ACHN (cell line): ENCODE measurements around the gene CCDC85C.

Experiments used
- DNase-seq: peaks from one replicate; pipeline ENCODE4 v3.0.0-alpha.2; 2015
- in situ Hi-C: cut with HindIII; loops from 2 replicates; pipeline ENCODE4 v1.10.0; 2017; ENCODE audit warnings: low sequenced_read_pairs, low pct_ligation_motif_present, low pct_unique_long_range_greater_than_20kb

The CCDC85C gene

DNA sequence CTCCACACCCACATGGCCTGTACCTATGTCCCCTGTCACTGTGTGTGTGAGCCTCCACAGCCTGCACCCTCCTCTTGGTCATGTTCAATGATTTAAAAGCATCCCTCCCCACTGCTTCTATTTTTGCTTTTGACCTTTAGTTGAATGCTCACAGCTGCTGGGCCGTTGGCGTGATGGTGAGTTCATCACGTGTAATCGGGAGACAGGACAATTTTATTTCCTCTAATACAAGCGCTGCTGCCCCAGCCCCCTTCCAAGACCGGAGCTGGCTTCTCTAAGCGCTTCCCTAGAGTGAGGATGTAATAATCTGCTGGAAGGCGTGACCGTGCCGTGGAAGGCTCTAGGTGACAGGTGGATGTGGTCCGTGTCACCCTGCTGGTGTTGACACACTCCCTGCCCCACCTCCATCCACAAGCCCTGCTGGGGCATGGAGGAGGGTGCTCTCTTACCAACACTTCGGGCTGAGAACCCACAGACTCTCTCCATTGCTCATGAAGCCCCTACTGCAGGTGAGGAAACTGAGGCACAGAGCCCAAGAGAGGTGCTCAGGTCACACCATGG is 25.4 kb downstream of the CCDC85C start:
- no peak for DNase-seq
- in situ Hi-C loops = no loop called here

DNA sequence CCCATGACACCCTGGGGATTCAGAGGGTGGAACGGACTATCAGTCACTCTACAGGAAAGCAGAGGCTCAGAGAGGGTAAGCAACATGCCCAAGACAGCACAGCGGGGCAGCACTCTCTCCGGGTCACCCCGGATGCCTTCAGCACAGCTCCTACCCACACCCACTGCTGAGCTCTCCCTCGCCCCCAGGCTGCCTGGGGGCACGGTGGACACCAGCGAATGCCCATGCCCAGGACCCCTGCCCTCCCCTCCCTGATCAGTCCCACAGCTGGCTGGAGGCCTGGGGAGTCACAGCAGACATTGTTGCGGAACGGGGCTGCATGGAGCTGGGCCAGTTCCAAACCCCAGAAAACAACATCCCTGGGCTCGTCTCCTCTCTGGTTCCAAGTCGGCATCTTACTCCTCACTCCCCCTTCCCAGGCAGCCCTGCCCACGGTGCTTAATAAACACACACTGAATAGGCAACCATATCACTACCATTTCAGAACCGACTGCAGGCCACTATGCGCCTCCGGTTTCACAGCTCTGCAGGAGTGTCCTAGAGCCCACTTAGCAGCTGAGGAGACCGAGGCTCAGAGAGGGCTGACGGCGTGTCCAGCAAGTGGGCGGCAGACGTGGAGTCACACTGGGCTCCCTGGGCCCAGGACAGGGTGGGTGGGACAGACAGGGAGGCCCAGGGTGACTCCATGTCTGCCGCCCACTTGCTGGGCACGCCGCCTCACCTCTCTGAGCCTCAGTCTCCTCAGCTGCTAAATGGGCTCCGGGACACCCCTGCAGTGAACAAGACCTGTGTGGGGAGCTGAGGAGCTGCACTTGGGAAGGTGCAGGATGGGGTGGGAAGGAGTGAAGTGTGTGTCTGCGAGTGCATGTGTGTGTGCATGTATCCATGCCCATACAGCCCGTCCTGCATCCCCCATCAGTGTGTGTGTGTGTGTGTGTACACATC is 27.0 kb downstream of the CCDC85C start:
- in situ Hi-C loops = no loop called here
- no peak for DNase-seq

DNA sequence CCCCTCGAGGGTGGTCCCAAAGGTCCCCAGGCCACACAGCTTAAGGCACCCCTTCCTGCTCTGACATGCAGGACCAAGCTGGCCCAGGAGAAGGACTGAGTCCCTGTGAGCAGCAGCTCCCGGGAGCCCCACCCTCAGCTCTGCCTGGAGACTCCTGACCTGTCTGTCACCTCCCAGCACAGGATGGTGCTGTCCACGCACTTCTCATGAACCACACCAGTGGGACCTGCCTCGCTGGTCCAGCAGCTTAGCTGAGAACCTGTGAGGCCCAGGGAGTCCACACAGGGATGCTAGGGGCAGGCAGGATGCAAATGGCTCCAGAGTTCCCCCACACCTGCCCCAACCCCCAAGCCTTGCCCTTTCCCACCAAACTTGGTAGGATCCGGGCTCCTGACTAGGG is 27.7 kb downstream of the CCDC85C start:
- in situ Hi-C loops = no loop called here

GRCh38 chr14:99575043-99576023 is 28.7 kb downstream of the CCDC85C start:
- in situ Hi-C loops = no loop called here
- DNase-seq = peak; percentile 81

More for the DNA sequence above, 27.7 kb downstream of the CCDC85C start:
- DNase-seq = no peak

GRCh38 chr14:99574099-99574880 is 29.7 kb downstream of the CCDC85C start:
- DNase-seq = peak; percentile 90
- in situ Hi-C loops = no loop called here

GRCh38 chr14:99573436-99574098 is 30.4 kb downstream of the CCDC85C start:
- in situ Hi-C loops = no loop called here
- no peak for DNase-seq

- in situ Hi-C loops = no loop called here
- no peak for DNase-seq
These were observed 31.0 kb downstream of the CCDC85C start for GRCh38 chr14:99573000-99573330.

DNA sequence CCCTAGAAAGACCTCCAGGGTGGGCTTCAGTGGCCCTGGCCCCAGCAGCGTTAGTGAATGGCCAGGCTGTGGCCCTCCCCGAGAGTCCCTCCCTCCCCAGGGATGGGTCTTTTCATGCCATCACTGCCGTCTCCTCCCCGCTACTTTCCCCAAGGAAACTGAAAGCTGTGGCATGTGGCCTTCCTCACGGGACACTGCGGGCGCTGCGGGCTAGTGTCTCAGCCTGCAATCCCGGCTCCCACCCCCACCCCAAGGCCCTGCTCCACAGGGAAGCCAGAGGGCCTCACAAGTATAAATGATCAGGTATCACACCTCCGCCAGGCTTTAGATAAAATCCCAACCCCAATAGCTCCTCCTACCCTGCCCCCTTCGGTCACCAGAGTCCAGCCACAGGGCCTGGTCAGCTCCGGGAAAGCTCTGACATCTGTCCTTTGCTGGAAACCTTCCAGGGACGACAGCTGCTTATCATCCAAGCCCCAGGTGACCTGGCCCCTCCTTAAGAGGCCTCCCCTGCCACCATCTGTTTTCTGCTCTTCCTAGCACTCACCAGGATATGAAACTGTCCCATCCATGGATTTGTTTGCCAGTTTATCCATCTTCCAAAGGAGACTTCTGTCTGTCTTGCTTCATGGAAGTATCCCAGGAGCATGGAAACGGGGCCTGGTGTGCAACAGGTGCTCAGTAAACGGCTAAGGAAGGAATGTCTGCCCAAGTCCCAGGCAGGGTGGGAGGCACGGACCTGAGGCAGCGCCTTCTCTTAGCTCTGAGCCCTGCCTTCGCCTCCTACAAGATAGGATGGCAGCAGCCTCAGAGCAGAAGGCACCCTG is 31.6 kb downstream of the CCDC85C start:
- in situ Hi-C loops = no loop called here

GRCh38 chr14:99571303-99571986 is 32.6 kb downstream of the CCDC85C start:
- in situ Hi-C loops = no loop called here
- DNase-seq = no peak

More for the DNA sequence above, 31.6 kb downstream of the CCDC85C start:
- DNase-seq = no peak

DNA sequence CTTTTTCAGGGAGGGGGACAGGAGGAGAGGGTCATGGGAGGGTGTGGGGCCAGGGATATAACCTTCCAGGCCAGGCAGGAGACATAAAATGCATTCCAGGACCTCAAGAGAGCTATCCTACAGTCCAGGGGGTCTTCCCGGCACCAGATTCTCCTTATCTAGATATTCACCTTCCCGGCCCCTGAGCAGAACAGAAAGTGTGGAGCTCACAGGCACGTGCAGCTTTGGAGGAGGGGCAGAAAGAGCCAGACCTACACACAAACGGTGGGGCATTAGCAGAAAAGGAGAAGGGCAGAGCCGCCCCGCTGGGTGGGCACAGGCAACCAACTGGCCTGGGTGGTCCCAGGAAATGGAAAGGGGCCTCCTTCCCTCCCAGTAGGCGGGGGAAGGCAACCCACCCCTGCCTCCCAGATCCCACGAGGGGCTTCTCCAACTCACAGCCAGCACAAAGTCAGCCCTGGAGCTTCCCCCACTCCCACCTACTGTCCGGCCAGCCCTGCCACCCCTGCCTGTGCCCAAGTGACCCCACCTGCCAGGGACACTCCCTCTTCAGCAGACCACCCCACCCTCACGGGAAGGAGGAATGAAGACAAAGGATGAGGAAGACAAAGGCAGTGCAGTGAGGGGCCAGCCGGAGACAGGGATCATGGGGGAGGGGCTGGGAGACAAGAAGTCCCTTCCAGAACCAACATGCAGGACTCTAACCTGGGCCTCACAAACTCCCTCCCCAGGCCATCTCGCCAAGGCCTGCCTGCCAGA is 33.3 kb downstream of the CCDC85C start:
- in situ Hi-C loops = no loop called here
- no peak for DNase-seq

DNA sequence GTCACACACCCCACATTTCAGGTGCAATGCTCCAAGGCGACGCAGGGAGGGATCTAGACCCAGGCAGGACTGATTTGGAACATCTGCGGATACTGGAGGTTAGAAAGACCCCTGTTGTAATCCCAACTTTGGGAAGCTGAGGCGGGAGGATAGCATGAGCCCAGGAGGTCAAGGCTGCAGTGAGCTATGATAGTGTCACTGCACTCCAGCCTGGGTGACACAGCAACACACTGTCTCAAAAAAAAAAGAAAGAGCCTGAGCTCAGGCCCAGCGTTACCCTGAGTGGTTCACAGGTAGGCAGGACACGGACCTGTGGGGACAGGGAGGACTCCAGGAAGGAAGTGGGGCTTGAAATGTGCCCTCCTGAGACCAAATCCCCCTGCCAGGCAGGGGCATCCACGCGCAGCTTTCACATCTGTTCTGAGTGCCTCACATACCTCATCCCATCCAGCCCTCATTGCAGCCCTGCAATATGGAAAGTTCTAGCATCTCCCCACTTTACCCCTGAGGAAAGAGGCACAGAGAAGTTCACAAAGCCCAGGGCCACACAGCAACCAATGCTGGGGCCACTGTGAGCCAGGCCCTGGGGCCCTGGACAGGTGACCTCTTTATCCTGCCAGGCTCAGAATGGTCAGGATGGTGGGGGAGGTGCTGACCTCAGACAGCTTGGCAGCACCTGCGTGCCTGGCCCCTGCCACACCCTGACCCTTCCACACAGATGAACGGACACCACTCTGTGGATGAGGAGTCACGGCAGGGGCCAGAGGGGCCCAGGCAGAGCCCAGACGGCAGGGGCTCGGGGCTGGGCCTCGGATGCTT is 34.1 kb downstream of the CCDC85C start:
- no peak for DNase-seq
- in situ Hi-C loops = no loop called here

DNA sequence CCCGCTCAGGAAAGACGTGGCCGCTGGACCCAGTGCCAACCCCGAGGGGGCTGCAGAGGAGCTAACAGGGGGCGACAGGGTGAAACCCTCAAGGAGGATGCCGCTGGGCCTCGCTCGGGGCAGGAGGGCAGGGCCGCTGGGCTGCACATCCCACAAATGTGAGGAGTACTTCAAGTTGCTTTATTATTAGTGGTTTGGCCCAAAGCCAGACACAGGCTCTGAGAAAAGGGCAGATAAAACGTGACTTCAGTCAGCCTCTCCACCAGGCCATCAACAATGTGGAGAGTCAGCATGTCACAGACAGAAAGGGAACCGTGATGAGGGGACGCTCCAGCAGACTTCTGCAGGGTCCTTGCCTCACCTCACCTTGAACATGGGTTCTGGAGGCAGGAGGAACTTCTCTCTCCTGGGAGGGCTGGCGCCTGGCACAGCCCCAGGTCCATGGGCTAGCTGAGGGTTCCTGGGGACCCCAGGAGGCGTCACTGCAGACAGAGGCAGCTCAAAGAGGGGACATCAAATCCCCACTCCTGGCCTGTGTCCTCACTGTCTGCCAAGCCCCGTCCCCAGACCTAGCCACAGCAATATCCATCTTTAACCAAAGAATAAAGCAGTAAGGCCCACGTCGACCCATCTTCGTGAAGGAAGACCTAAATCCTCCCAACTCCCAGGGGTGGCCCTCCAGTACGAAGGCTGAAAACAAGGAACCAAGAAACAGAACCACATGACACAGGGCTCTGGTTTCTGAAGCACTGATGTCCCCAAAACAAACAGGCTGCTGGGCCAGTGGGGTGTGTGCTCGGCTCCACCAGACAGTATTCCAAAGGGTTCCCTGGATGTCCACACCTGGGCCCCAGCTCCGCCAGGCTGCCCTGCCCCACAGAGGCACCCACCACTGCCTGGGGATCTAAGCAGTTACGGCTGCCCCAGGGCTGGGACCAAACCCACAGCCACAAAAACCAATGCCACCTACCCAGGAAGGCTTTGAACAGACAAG is 35.1 kb downstream of the CCDC85C start:
- in situ Hi-C loops = no loop called here
- no peak for DNase-seq

DNA sequence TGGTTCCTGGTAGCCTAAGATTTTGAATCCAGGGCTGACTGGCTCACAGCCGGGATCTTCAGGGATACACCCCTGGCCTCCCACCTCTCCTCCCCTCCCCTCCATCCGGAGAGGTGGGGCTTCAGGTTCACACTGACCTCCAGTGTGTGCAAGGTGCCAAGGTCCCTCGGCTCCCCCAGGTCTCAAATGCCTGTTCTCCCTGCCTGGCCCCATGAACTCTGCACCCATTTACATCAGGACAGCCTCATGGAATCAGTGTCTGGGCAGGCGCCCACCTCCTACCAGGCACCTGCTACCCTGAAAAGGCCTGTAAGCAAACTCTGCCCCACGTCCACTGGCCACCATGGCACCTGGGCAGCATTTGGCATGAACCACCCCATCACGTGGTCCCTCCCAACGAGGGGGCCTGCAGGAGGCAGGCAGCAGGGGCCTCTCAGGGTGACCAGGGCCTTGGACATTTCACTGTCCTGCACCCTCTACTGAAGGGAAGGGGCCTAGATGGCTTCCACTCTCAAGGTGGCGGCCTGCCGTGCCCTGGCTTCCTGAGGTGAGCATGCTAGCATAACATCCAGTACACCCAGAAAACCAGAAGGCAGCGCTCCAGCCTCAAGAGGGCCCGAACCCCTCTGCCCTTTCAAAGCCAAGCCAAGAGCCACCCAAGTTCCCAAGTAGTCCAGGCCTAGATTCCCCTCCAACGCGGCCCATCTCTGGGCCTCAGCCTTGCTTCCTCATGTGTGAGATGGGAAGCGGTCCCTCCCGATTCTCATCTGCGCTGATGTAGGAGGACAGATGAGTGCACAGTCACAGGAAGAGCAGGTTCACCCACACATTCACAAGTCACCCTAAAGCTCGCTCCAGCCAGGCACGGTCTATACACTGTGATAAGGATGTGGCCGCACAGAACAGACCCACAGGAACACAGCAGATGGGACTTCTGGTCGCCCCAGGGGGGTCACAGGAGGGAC is 37.3 kb downstream of the CCDC85C start:
- in situ Hi-C loops = no loop called here

More for the DNA sequence above, 37.3 kb downstream of the CCDC85C start:
- no peak for DNase-seq
